ENCODE data around the gene ADM5.
A peak's percentile ranks its signal among the peaks of the same experiment; 100 is the strongest.

ADM5 gene

GRCh38 chr19:49658566-49659442, 30.6 kb upstream of the ADM5 start:
- no peak for DNase-seq

DNA sequence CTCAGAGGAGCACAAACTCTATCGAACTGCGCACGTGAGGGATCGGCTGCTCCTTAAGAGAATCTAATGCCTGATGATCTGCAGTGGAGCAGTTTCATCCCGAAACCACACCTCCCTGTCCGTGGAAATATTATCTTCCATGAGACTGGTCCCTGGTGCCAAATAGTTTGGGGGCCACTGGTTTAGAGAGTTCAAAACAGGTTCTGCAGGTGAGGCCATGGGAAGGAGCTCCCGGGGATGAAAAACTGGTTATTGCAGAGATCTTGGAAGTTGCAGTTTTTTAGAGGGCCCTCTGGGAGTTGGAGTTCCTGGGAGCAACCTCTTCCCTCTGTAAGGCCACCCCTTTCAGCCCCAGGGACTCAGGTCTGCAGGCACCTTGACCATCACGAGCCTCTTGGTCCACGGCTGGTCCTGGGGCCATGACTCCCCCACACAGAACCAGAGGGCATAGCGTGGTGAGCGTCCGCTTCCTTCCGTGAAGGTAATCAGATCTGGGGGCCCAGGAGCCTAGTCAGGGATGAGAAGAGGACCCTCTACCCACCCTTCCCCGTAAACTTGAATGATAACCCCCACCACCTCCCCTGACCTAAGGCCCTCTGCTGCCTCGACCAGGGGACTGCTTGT, 28.9 kb upstream of the ADM5 start:
- DNase-seq, result no peak

- DNase-seq, result no peak
Observed at GRCh38 chr19:49662011-49662410, 27.4 kb upstream of the ADM5 start.

GRCh38 chr19:49663224-49663623, 26.2 kb upstream of the ADM5 start:
- no peak for DNase-seq

- DNase-seq, result peak; percentile 87
Observed at GRCh38 chr19:49664171-49665035, 25.0 kb upstream of the ADM5 start.

DNA sequence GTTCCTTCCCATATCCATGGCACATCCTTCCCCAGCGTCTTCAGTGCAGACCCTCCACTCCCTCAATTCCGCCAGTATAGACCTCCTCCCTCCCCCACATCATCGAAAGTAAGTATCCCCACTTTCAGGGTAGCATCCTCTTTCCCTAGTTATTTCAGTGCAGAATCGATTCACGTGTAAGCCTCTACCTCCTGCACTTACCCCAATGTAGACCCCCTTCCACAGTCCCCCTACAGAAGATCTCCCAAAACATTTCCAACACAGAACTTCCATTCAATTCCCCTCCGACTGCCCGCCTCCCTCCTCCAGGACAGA, 24.4 kb upstream of the ADM5 start:
- DNase-seq, result no peak

GRCh38 chr19:49665351-49666119, 23.9 kb upstream of the ADM5 start, which contains the start of the genes BCL2L12 and IRF3:
BCL2L12 (plus strand) TSS chr19:49665933; CDS start chr19:49666693, 760 bp downstream.
IRF3 (minus strand) TSS chr19:49665857; CDS start chr19:49664838, 1,019 bp downstream.
- DNase-seq, result peak; percentile 99

DNA sequence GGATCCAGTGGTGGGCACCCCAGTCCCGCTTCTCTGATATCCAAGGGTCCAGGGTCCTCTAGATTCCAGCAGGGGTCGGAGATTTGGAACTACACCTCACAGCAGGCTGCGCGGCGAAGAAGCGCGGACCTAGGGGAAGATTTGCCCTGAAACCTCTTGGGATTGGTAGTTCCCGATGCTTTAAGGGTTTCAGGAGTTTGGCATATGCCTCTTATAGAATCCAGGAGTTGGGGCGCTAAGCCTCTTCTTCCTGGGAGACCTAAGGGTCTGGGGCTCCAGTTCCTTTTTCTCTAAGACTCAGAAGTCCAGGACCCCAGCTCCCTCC, 23.3 kb upstream of the ADM5 start:
- DNase-seq, result no peak

- no peak for DNase-seq
Observed at GRCh38 chr19:49667473-49667872, 21.9 kb upstream of the ADM5 start.

DNA sequence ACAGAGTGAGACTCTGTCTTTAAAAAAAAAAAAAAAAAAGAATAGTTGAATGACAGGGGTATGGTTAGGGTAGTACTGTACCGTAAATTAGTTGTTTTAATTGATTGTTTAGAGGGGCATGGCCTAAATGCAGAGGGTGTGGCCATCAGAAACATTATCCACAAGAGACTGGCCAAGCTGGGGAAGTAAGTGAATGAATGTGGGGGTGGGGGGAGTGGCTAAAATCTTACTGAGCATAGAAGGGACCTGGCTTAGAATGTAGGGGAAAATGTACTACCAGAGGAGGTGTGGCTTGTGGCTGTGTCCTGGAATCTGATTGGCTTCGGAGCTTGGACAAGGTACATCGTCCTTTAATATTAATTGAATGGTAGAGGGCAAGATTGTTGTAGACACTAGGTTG, 19.9 kb upstream of the ADM5 start:
- DNase-seq, result no peak

DNA sequence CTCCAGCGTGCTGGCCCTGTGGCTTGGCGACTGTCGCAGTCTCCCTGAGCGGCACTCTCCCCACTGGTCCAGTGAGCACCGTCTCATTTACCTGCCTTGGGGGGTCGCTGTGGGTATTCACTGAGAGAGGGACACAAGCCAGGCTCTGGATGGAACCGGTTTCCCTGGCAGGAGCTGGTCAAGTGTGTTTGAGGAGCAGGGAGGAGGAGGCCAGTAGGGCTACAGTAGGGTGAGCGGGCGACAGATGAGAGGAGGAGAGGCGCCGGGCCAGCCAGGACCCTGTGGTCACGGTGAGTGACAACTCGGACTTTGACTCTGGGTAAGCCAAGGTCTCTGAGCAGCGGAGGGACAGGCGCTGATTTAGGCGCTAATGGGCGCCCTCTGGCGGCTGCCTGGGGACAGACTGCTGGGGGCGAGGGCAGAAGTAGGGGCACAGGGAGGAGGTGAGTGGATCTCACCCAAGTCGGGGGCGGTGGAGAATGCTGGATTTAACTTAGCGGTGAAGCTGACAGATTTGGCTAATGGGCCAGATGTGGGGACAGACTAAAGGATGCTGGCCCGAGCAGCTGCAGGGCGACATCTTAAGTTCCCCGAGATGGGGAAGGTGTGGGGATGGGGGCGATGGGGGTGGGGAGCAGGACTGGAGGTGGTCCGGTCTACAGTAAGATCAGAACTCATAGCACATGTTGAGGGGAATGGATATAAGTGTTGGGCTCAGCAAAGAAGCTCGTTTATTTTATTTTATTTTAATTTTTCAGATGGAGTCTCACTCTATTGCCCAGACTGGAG, 17.1 kb upstream of the ADM5 start:
- DNase-seq, result peak; percentile 68

DNA sequence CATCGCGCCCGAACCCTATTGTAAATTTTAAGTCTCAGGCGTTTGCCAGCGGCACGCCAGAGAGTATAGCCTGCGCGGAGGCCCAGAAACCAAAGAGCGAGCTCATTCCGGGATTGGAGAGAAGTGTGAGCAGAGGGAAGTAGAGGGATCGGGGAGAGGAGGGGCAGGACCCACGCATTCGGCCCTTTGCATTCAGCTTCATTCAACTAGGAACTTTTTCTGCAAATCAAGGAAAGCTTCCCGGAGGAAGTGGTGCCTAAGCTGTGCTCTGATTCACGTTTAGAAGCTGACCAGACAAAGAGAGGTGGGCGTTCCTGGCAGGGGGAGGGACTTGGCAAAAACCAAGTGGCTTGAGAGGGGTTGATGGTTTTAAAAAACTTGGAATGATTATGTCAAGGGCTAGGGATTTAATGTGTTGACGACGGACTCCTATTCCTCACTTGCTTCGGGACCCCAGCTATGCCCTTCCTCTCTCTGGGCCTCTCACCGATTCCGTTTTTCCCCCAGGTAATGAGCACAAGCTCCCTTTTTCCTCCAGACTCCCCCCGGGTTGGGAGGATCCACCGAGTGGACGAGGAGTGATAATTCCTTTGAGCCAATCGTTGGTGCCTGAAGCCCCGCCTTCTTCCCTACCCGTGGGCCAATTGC, 13.1 kb upstream of the ADM5 start:
- peak; percentile 59 for DNase-seq

- DNase-seq, result peak; percentile 97
Observed at GRCh38 chr19:49676784-49677230, 12.6 kb upstream of the ADM5 start.

GRCh38 chr19:49677231-49677900, 12.0 kb upstream of the ADM5 start, which contains the start of gene PRMT1:
PRMT1 (plus strand) TSS chr19:49677271; CDS start chr19:49677281, 10 bp downstream.
- DNase-seq, result peak; percentile 56

- DNase-seq, result peak; percentile 73
Observed at GRCh38 chr19:49677901-49678674, 11.3 kb upstream of the ADM5 start.

GRCh38 chr19:49678985-49679770, 10.2 kb upstream of the ADM5 start:
- no peak for DNase-seq

DNA sequence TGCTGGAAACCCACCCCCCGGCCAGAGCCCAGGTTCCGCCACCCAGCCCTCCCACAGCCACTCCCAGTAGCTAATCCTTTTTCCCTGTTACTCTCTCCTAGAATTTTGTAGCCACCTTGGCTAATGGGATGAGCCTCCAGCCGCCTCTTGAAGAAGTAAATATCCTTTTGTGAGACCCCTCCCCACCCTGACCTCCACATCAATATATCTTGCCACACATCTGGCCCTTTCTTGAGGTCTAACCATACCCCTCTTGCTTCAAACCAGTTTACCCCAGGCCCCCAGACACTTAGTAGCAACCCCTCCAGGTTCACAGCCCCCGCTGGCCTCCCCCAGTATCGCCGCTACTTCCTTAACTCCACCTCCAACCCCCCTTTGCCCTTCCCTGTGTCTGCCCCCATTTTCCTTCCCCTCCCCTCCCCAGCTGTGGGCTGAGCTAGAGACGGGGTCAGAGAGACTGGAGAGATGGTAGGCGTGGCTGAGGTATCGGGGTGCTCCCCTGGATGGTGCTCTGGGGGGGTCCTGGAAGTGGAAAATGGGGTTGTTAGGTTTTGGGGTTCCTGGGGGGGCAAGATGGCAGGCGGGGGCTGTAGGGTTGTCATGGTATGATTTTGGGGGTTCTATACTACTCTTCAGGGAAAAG, 9.5 kb upstream of the ADM5 start:
- no peak for DNase-seq
